DMS53 (cell line): Measurements from ENCODE around the gene ARID5B.
A peak's percentile ranks its signal among the peaks of the same experiment; 100 is the strongest.

ENCODE experiments used
- DNase-seq: peaks from one replicate; lab custom pipeline; 2025; lab: John Stamatoyannopoulos, UW

The ARID5B gene

GRCh38 chr10:62098278-62099121 is 197.0 kb downstream of the ARID5B start:
- DNase-seq, result peak; percentile 32

DNA sequence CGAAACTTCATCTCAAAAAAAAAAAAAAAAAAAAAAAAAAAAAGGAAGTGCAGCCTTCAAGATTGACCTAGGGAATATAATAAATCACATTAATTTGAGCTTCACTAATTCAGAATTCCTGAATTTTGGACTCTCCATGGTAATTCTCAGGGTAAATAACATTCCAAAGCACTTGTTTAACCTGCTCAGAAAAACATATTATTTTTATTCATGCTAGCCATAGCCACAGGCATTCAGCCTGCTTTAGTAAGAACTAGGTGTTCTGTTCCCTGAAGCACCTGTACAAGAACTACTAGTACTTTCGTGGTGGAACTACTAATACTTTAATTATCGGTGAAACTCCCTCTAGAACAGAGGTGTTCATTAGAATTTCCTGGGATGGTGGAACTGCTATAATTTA is 197.8 kb downstream of the ARID5B start:
- no peak for DNase-seq

DNA sequence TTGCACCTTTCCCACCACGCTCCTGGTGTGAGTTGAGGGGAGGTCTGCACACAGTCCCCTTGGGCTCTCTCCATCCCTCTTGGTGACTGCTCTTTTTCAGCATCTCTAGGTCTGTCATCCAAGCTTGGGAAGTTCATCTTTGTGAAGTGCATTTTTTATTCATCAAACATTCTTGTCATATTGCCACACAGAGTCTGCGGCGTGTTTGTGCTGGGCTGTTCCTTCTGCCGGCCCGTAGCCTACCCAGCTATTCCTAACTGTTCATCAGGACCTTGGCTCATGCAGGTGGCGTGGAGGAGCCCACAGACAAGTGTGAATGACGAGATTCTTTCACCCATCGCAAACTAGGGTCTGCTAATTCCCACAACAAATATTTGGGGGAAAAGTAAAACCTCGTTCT is 202.4 kb downstream of the ARID5B start:
- DNase-seq, result no peak

DNA sequence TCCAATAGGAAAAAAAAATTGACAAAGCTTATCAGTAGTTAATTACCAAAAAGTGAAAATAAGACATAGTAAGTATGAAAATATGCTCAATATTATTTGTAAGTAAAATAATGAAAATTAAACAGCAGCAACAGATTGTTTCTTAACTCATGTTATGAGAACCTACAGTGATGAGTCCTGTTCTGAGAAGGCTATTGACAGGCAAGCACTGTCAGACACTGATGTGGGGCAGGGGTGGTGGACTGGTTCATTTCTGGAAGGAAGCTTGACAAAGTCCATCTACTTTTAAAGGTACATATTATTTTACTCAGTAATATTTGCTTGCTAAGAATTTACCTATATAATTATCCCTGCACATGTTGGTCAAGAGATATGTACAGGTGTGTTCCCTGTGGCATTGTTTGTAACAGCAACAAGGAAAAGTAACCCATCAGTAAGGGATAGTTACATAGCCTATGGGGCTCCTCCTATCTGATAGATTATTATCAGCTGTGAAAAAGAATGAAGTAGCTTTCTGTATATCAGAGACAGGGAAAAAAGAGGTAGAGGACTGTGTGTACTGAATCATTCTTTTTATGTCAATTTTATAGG is 205.5 kb downstream of the ARID5B start:
- no peak for DNase-seq

- DNase-seq, result no peak
These were observed 207.5 kb downstream of the ARID5B start for GRCh38 chr10:62108759-62109586.

GRCh38 chr10:62109587-62110293 is 208.2 kb downstream of the ARID5B start:
- DNase-seq, result no peak

GRCh38 chr10:62112300-62112699 is 210.8 kb downstream of the ARID5B start:
- DNase-seq, result no peak

- no peak for DNase-seq
These were observed 211.5 kb downstream of the ARID5B start for GRCh38 chr10:62112963-62113362.

DNA sequence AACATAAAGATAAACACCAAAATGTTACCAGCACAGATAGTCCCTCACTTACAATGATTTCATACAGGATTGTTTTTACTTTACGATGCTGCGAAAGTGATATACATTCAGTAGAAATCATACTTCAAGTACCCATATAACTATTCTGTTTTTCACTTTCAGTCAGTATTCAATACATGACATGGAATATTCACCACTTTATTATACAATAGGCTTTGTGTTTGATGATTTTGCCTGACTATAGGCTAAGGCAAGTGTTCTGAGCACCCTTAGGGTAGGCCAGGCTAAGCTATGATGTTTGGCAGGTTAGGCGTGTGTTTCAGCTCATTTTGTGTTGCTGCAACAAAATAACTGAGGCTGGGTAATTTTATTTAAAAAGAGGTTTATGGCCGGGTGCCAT is 212.2 kb downstream of the ARID5B start:
- no peak for DNase-seq

DNA sequence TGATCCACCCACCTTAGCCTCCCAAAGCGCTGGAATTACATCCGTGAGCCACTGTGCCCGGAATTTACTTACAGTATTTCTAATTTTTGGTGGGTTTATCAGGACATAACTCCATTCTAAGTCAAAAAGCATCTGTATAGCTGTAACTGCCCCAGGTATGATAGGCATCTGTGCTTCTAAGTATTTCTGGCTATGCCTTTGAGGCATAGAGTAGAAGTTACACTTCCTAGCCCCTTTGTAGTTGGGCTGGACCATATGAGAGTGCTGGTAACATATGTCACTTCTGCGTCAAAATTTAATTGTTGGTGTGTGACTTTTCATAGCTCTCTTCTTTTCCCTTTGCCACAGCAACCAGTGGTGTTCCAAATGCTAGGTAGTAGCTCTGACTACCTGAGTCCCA is 213.8 kb downstream of the ARID5B start:
- DNase-seq, result no peak

DNA sequence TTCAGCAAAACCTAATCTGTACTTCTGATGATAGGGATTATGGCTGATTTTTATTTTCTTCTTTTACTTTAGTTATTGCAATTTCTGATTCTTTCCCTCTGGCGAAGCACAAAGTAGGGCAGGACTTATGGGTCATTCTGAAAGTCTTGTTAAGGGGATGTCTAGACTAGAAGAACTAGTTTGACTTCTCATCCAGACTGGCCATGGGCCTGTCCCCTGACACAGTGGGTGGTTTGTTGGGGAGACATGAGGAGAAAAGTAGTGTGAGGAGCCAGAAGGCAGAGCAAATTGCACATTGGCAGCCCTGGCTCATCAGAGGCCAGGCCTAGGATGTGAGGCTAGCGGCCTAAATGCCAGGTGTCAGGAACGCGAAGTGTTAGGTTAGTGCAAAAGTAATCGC is 214.3 kb downstream of the ARID5B start:
- DNase-seq, result peak; percentile 13

DNA sequence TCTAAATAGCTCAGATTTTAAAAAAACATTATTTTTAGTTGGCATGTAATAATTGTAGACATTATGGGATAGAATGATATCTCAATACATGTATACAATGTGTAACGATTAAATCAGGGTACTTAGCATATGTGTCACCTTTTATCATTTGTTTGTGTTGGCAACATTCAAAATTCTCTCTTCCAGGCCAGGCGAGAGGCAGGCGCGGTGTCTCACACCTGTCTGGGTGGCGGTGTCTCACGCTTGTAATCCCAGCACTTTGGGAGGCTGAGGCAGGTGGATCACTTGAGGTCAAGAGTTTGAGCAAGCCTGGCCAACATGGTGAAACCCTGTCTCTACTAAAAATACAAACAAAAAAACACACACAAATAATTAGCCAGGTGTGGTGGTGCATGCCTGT is 215.4 kb downstream of the ARID5B start:
- peak; percentile 92 for DNase-seq

DNA sequence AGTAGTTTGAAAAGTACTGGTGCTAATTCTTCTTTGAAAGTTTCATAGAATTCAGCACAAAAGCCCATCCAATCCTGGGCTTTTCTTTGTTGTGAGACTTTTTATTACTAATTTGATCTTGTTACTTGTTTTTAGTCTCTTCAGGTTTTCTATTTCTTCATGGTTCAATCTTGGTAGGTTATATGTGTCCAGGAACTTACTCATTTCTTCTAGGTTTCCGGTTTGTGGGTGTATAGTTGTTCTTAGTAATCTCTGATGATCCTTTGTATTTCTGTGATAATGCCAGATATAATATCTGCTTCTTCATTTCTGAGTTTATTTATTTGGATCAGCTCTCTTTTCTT is 219.7 kb downstream of the ARID5B start:
- no peak for DNase-seq

GRCh38 chr10:62127975-62128374 is 226.5 kb downstream of the ARID5B start:
- no peak for DNase-seq

DNA sequence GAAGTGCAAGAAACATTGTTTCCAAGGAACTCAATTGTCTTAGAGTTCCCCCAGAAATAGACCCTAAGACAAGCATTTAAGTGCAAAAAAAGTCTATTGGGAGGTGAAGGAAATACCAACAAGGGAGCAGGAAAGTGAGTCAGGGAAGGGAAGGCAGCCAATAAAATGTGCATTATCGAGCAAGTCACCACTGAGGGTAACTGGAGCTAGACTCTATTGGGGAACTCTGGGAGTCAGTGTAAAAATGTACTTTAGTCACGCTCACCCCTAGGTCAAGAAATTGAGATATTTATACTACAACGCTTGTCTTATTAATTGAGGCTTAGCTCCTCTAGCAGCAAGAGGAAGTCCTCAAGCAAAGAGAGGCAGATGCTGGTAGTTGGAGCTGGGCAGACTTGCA is 229.4 kb downstream of the ARID5B start:
- DNase-seq, result no peak

DNA sequence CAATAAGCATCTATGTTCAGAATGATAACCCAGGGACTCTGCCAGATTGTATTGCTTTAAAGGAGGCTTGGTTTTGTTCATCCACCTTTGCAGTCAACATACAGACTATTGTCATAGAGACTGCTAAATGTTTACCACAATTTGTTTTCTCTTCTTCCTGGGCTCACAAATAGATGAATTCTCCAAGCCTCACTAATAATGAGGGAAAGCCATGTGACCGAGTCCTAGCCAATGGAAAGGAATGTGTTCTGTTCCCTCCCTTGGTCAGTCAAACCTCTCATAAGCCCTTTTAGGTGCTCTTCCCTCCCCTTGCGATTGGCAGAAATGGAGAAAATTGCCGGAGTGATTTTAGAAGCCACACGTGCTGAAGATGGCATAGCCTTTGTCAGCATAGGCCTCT is 230.2 kb downstream of the ARID5B start:
- DNase-seq, result no peak

- DNase-seq, result no peak
These were observed 232.1 kb downstream of the ARID5B start for GRCh38 chr10:62133618-62134017.

DNA sequence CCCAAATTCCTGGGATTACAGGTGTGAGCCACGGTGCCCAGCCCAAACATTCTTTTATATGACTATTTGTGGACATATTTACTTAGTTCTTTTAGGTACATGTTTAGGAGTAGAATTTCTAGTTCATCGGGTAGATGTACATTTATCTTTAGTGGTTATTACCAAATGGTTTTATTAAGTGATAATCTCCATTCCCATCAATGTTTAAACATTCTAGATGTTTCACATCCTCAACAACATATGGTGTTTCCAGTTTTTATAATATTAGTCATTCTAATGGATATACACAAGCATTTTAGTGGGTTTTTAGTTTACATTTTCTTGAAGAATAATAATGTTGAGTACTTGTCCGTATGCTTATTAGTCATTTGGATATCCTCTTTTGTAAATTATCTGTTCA is 235.4 kb downstream of the ARID5B start:
- DNase-seq, result no peak
